MM.1S (cell line): ENCODE data around the gene HOXB7.

Experiments
- CTCF ChIP-seq: fragments of 300-600 bp; sonication (generic); IDR thresholded peaks from 2 replicates; pipeline ENCODE4 v1.5.1; 2016; ENCODE audit warnings: antibody characterized with exemption, low read length, mixed read lengths
- EZH2 ChIP-seq: fragments of 300-600 bp; sonication (generic); optimal IDR thresholded peaks from 2 replicates; pipeline ENCODE3; 2017; ENCODE audit warnings: low read depth, mild to moderate bottlenecking, antibody characterized with exemption, low read length, mixed read lengths
- EZH2phosphoT487 ChIP-seq: fragments of 300-600 bp; sonication (generic); IDR thresholded peaks from 2 replicates; pipeline ENCODE4 v1.6.1; 2018; ENCODE audit warnings: antibody characterized with exemption, low read length

GRCh38 chr17:48610282-48611211 lies at the start of gene HOXB7:
- TF ChIP-seq EZH2phosphoT487 (no peak), CTCF (no peak), EZH2 (no peak)
